ENCODE data around the gene DUOX1.

Gene DUOX1

GRCh38 chr15:45089712-45090373 lies 40.0 kb upstream of the DUOX1 start:
- no peak overlapping the region for H3K4me3 ChIP-seq (ENCODE audit: control insufficient read depth, low read depth, low read length)
- no peak for DNase-seq (ENCODE audit: low read depth)
- no peak for TF ChIP-seq CTCF (conservative IDR thresholded peaks at IDR 0.05; ENCODE audit: control insufficient read depth, insufficient read depth, low read depth, low read length)

GRCh38 chr15:45091161-45091560 lies 38.6 kb upstream of the DUOX1 start:
- DNase-seq (ENCODE audit: low read depth): peak; percentile 26
- no peak overlapping the region for H3K4me3 ChIP-seq (ENCODE audit: control insufficient read depth, low read depth, low read length)
- no peak for TF ChIP-seq CTCF (conservative IDR thresholded peaks at IDR 0.05; ENCODE audit: control insufficient read depth, insufficient read depth, low read depth, low read length)

- DNase-seq (ENCODE audit: low read depth): no peak
- TF ChIP-seq CTCF (conservative IDR thresholded peaks at IDR 0.05; ENCODE audit: control insufficient read depth, insufficient read depth, low read depth, low read length): no peak
- H3K4me3 ChIP-seq (ENCODE audit: control insufficient read depth, low read depth, low read length): no peak overlapping the region
Measured at GRCh38 chr15:45091576-45091975, 38.2 kb upstream of the DUOX1 start.

GRCh38 chr15:45093013-45093412 lies 36.8 kb upstream of the DUOX1 start:
- DNase-seq (ENCODE audit: low read depth): no peak
- TF ChIP-seq CTCF (conservative IDR thresholded peaks at IDR 0.05; ENCODE audit: control insufficient read depth, insufficient read depth, low read depth, low read length): no peak
- no peak overlapping the region for H3K4me3 ChIP-seq (ENCODE audit: control insufficient read depth, low read depth, low read length)

GRCh38 chr15:45093622-45094357 lies 36.0 kb upstream of the DUOX1 start:
- no peak overlapping the region for H3K4me3 ChIP-seq (ENCODE audit: control insufficient read depth, low read depth, low read length)
- no peak for DNase-seq (ENCODE audit: low read depth)
- no peak for TF ChIP-seq CTCF (conservative IDR thresholded peaks at IDR 0.05; ENCODE audit: control insufficient read depth, insufficient read depth, low read depth, low read length)

- no peak for DNase-seq (ENCODE audit: low read depth)
- H3K4me3 ChIP-seq (ENCODE audit: control insufficient read depth, low read depth, low read length): no peak overlapping the region
- no peak for TF ChIP-seq CTCF (conservative IDR thresholded peaks at IDR 0.05; ENCODE audit: control insufficient read depth, insufficient read depth, low read depth, low read length)
Measured at GRCh38 chr15:45094358-45094730, 35.5 kb upstream of the DUOX1 start.

All from fibroblast of mammary gland (primary cell).